GM10248 (cell line): ENCODE results near the gene GNG2.

Experiments used
- CTCF ChIA-PET: fragments of 300-600 bp; sonication (Branson Sonifier 250); formaldehyde crosslinking; extraction: SDS; loops from one replicate; lab custom pipeline; 2021; ENCODE audit warnings: antibody characterized with exemption; lab: Yijun Ruan, JAX
- POLR2A ChIA-PET: fragments of 350-650 bp; sonication (Branson Sonifier 250); formaldehyde crosslinking; extraction: SDS; loops from one replicate; lab custom pipeline; 2020; ENCODE audit warnings: antibody characterized with exemption; lab: Yijun Ruan, JAX
- DNase-seq: peaks from one replicate; pipeline ENCODE4 v3.0.0; 2012; ENCODE audit errors: extremely low spot score
- CTCF ChIP-seq: IDR thresholded peaks from 2 replicates; pipeline ENCODE4 v1.5.1; 2012; ENCODE audit warnings: mild to moderate bottlenecking, low read depth; ENCODE audit errors: extremely low read depth, missing control alignments, control extremely low read depth

Gene GNG2

DNA sequence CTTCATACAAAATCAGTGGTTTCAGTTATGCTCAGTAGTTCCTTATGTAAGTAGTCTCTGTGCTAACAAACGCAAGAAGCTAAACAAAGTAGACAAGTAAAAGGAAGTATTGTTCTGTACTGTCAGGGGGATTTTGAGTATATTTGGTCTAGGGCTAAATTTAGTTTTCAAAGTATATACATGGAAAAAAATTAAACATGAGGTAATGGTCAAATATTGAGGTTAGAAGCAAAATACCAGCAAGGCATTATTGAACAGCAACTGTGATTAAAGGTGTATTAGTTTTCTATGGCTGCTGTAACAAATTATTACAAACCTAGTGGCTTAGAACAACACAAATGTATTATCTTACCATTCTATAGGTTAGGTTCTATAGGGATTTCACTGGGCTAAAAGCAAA lies 18.8 kb downstream of the GNG2 start:
- DNase-seq: peak; percentile 15
- CTCF ChIA-PET: interaction anchor here (1.1 kb wide), 2 partner anchors 17 to 21 kb away, joined by 4 read pairs; no protein-coding TSS in a partner anchor
- POLR2A ChIA-PET: no interaction called here
- no peak for TF ChIP-seq CTCF

DNA sequence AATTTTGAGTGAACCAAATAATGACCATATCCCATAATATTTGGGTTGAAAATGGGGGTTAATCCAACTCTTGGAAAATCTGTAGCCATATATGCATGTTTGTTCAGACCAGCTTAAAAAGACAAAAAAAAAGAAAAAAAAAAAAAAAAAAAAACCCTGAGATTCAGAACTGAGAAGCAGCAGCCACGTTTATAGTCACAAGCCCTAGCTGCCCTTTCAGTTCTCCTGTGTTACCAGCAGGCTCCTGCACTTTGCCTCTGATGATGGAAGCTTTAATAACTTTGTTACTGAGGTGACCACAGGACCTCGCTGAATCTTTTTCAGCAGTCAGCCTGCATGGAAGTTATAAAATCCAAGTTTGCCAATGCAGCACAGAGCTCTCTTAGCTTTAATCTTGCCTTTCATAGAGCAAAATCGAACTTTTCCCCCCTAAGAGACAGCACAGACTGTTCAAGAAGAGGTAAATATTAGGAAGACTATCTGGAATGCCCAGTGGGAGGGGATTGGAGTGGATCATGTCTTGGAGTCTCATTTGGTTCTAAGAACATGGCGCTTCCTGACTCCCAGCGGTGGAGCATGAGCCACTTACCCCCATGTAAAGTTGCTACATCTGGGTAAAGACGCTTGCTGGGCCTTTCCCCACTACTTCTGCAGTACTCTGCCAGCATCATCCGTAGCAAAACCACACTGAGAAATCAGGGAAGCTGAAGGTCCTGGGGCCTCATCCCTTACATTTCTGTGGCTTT lies 20.6 kb downstream of the GNG2 start:
- DNase-seq: peak; percentile 33
- ChIA-PET CTCF (interaction anchor here (0.9 to 2.1 kb wide), 12 partner anchors 10 to 99 kb away, joined by 3 to 10 read pairs (median 5); partner anchors contain the start of gene GNG2), POLR2A (interaction anchor here (0.7 to 0.8 kb wide), 2 partner anchors 21 to 50 kb away, joined by 3 to 4 read pairs; partner anchors contain the start of gene GNG2)

GRCh38 chr14:51881636-51882035 lies 21.2 kb downstream of the GNG2 start:
- DNase-seq: no peak
- no peak for TF ChIP-seq CTCF
- ChIA-PET CTCF (interaction anchor here (1.2 to 2.1 kb wide), 10 partner anchors 9 to 98 kb away, joined by 3 to 10 read pairs (median 5); partner anchors contain the start of gene GNG2), POLR2A (no interaction called here)

More for the DNA sequence above, 20.6 kb downstream of the GNG2 start:
- no peak for TF ChIP-seq CTCF

- no peak for DNase-seq
- POLR2A ChIA-PET: interaction anchor here (1.1 kb wide), 1 partner anchor 16 kb away, joined by 3 read pairs; no protein-coding TSS in a partner anchor
- no peak for TF ChIP-seq CTCF
- CTCF ChIA-PET: interaction anchor here (0.9 to 4.1 kb wide), 6 partner anchors 10 to 75 kb away, joined by 3 to 16 read pairs (median 4); no protein-coding TSS in a partner anchor
Measured at GRCh38 chr14:51883232-51883631, 22.8 kb downstream of the GNG2 start.

GRCh38 chr14:51884086-51884927 lies 23.9 kb downstream of the GNG2 start:
- POLR2A ChIA-PET: interaction anchor here (1.1 kb wide), 1 partner anchor 17 kb away, joined by 3 read pairs; no protein-coding TSS in a partner anchor
- TF ChIP-seq CTCF: no peak
- CTCF ChIA-PET: interaction anchor here (1.1 to 4.1 kb wide), 7 partner anchors 11 to 95 kb away, joined by 3 to 16 read pairs (median 4); no protein-coding TSS in a partner anchor
- peak; percentile 25 for DNase-seq

GRCh38 chr14:51889851-51890250 lies 29.4 kb downstream of the GNG2 start:
- ChIA-PET CTCF (interaction anchor here (0.8 to 6.6 kb wide), 4 partner anchors 10 to 90 kb away, joined by 3 to 40 read pairs (median 4); no protein-coding TSS in a partner anchor), POLR2A (no interaction called here)
- DNase-seq: no peak
- no peak for TF ChIP-seq CTCF
